Lung (tissue), 12 donors: ENCODE results near the gene AKT2. TPM values are rescaled to one million over a fixed set of nuclear protein-coding genes. Genes with fewer than 3 reads are reported as not detected.

ENCODE experiments used
- ATAC-seq: fragments of 200-7000 bp; cut with Tn5 transposase; one replicate; pipeline ENCODE4 v1.9.1; 2020; ENCODE audit warnings: moderate number of reproducible peaks; ENCODE audit not compliant: insufficient read depth, low FRiP score
- DNase-seq, 3 donors: peaks; one replicate each; pipeline ENCODE4 v3.0.0-alpha.2; 2013 to 2017
- H3K27ac ChIP-seq, 2 donors: one replicate each; pipeline ENCODE4 v1.5.1; 2013; ENCODE audit warnings: mild to moderate bottlenecking in 2 of 2, moderate library complexity in 2 of 2, control low read depth in 1 of 2, inconsistent platforms in 1 of 2, low read depth in 1 of 2, low read length in 1 of 2
- H3K27me3 ChIP-seq, 3 donors: one replicate each; pipeline ENCODE4 v1.5.1; 2013; ENCODE audit warnings: low read length in 2 of 3; ENCODE audit not compliant: control insufficient read depth in 3 of 3, insufficient read depth in 3 of 3
- H3K36me3 ChIP-seq, 4 donors: one replicate each; pipeline ENCODE4 v1.5.1; 2013; ENCODE audit warnings: low read length in 4 of 4, mild to moderate bottlenecking in 1 of 4, moderate library complexity in 1 of 4; ENCODE audit not compliant: control insufficient read depth in 4 of 4, insufficient read depth in 4 of 4
- H3K4me1 ChIP-seq, 5 donors: one replicate each; pipeline ENCODE4 v1.5.1; 2013; ENCODE audit warnings: low read length in 5 of 5, mild to moderate bottlenecking in 2 of 5, moderate library complexity in 1 of 5; ENCODE audit not compliant: control insufficient read depth in 5 of 5, insufficient read depth in 5 of 5
- H3K4me3 ChIP-seq: one replicate; pipeline ENCODE4 v1.5.1; 2013; ENCODE audit warnings: mild to moderate bottlenecking, control low read depth, moderate library complexity
- H3K9ac ChIP-seq, 2 donors: one replicate each; pipeline ENCODE4 v1.5.1; 2013; ENCODE audit warnings: low read length in 2 of 2, control low read depth in 1 of 2; ENCODE audit not compliant: insufficient read depth in 1 of 2
- H3K9me3 ChIP-seq, 4 donors: one replicate each; pipeline ENCODE4 v1.5.1; 2013; ENCODE audit warnings: low read length in 3 of 4, mild to moderate bottlenecking in 1 of 4, moderate library complexity in 1 of 4; ENCODE audit not compliant: control insufficient read depth in 4 of 4, insufficient read depth in 3 of 4
- CTCF ChIP-seq: IDR thresholded peaks from 2 replicates; pipeline ENCODE4 v1.5.1; 2012; ENCODE audit warnings: mild to moderate bottlenecking; ENCODE audit errors: control extremely low read depth, extremely low read depth
- WGBS, 2 donors: extraction: QIAGEN DNeasy Blood & Tissue Kit; methylation state at CpG; one replicate each; pipeline ENCODE4 v1.1.7; 2013; 5-methylcytosine and 5-hydroxymethylcytosine counted together
- polyA plus RNA-seq, 2 donors: library from polyadenylated mRNA; stranded (reverse); fragments of 200-250 nt; gene quantifications; one replicate each; pipeline ENCODE4 v1.2.1, GENCODE V29; 2013
- total RNA-seq, 2 donors: library from RNA; depleted of rRNA in 1 of 2; stranded (reverse); fragments of >200 nt in 1 of 2; gene quantifications; one replicate each; pipeline ENCODE4 v1.2.1, GENCODE V29; 2014 to 2021
- donor health status: control.
- donor health status: control.
- donor health status: Bipolar disorder and iron deficiency.
- donor health status: healthy.
- donor health status: DM: yes; HTN: yes; CAD: no.

The AKT2 gene
- total and polyA plus RNA-seq, 4 donors, result 62.3 to 138 (median 93.1) TPM

GRCh38 chr19:40241125-40241808 lies 43.9 kb downstream of the AKT2 start:
- H3K36me3 ChIP-seq, result peaks cover 5 to 47% (median 22%) of the 10 kb centered on the region in 4 donors
- no peak overlapping the region for H3K4me3 ChIP-seq
- no peak for TF ChIP-seq CTCF
- no peaks in the 10 kb centered on the region for H3K27me3 ChIP-seq
- 88 to 93% methylated on average over 12 of the region's 12 CpGs for WGBS, 2 donors
- no peaks in the 10 kb centered on the region for H3K9me3 ChIP-seq
- no peak for ATAC-seq
- H3K27ac ChIP-seq, result peak overlapping the region in 1 of 2 donors; percentile 66
- peaks cover 0 to 12% (median 8%) of the 10 kb centered on the region in 5 donors for H3K4me1 ChIP-seq
- DNase-seq, result no peak
- no peak overlapping the region for H3K9ac ChIP-seq

GRCh38 chr19:40240332-40240731 lies 44.8 kb downstream of the AKT2 start:
- ATAC-seq, result no peak
- no peak for TF ChIP-seq CTCF

GRCh38 chr19:40239415-40240226 lies 45.5 kb downstream of the AKT2 start:
- no peak for TF ChIP-seq CTCF
- H3K4me1 ChIP-seq, result peaks cover 0 to 11% (median 8%) of the 10 kb centered on the region in 5 donors
- 95% methylated on average over 12 of the region's 12 CpGs for WGBS, 2 donors
- H3K27me3 ChIP-seq, result no peaks in the 10 kb centered on the region
- H3K27ac ChIP-seq, result no peak overlapping the region
- no peaks in the 10 kb centered on the region for H3K9me3 ChIP-seq
- H3K4me3 ChIP-seq, result no peak overlapping the region
- DNase-seq (no peak), ATAC-seq (no peak)
- no peak overlapping the region for H3K9ac ChIP-seq
- peaks cover 5 to 64% (median 34%) of the 10 kb centered on the region in 4 donors for H3K36me3 ChIP-seq

More at GRCh38 chr19:40240332-40240731, 44.8 kb downstream of the AKT2 start:
- no peaks in the 10 kb centered on the region for H3K9me3 ChIP-seq
- no peak overlapping the region for H3K4me3 ChIP-seq
- no peaks in the 10 kb centered on the region for H3K27me3 ChIP-seq
- H3K9ac ChIP-seq, result no peak overlapping the region
- H3K27ac ChIP-seq, result no peak overlapping the region
- peaks cover 5 to 57% (median 27%) of the 10 kb centered on the region in 4 donors for H3K36me3 ChIP-seq
- WGBS, 2 donors, result 95 to 96% methylated on average over 6 of the region's 6 CpGs
- DNase-seq, result no peak
- H3K4me1 ChIP-seq, result peaks cover 0 to 11% (median 8%) of the 10 kb centered on the region in 5 donors
